WTC11 (cell line): Measurements from ENCODE around the gene PTPRN2.

Experiments used
- ATF2 ChIP-seq: sonication (generic); formaldehyde crosslinking; IDR thresholded peaks from 2 replicates; pipeline ENCODE4 v1.8.1; 2022; ENCODE audit warnings: low read depth, missing genetic modification reagents, borderline replicate concordance
- ATF3 ChIP-seq: sonication (generic); formaldehyde crosslinking; conservative IDR thresholded peaks from 2 replicates; pipeline ENCODE4 v1.8.1; 2022; ENCODE audit warnings: mild to moderate bottlenecking, missing genetic modification reagents
- CTCF ChIP-seq: fragments of 200-600 bp; IDR thresholded peaks from 2 replicates; pipeline ENCODE4 v1.8.0; 2022; ENCODE audit warnings: antibody characterized with exemption
- E2F1 ChIP-seq: sonication (generic); formaldehyde crosslinking; IDR thresholded peaks from 2 replicates; pipeline ENCODE4 v1.8.0; 2022; ENCODE audit warnings: mild to moderate bottlenecking, missing genetic modification reagents
- E2F4 ChIP-seq: sonication (generic); formaldehyde crosslinking; IDR thresholded peaks from 2 replicates; pipeline ENCODE4 v1.8.1; 2022; ENCODE audit warnings: low read depth, mild to moderate bottlenecking, moderate library complexity, missing genetic modification reagents, borderline replicate concordance
- IRF2 ChIP-seq: sonication (generic); formaldehyde crosslinking; IDR thresholded peaks from 2 replicates; pipeline ENCODE4 v1.8.0; 2022; ENCODE audit warnings: low read depth, missing genetic modification reagents, borderline replicate concordance
- MAX ChIP-seq: sonication (generic); formaldehyde crosslinking; IDR thresholded peaks from 2 replicates; pipeline ENCODE4 v1.8.0; 2022; ENCODE audit warnings: mild to moderate bottlenecking, missing genetic modification reagents
- PRDM15 ChIP-seq: sonication (generic); formaldehyde crosslinking; IDR thresholded peaks from 2 replicates; pipeline ENCODE4 v1.8.0; 2022; ENCODE audit warnings: missing genetic modification reagents
- STAT6 ChIP-seq: sonication (generic); formaldehyde crosslinking; conservative IDR thresholded peaks from 2 replicates; pipeline ENCODE4 v1.8.1; 2023; ENCODE audit warnings: mild to moderate bottlenecking, low read depth, missing genetic modification reagents, moderate library complexity
- USF2 ChIP-seq: sonication (generic); formaldehyde crosslinking; IDR thresholded peaks from 2 replicates; pipeline ENCODE4 v1.8.1; 2023; ENCODE audit warnings: mild to moderate bottlenecking, missing genetic modification reagents, moderate library complexity

GRCh38 chr7:158111049-158111751 lies 476.4 kb downstream of the PTPRN2 start:
- TF ChIP-seq ATF3 (CRISPR knock-in tag): no peak
- TF ChIP-seq STAT6 (CRISPR knock-in tag): no peak
- no peak for TF ChIP-seq ATF2 (CRISPR knock-in tag)
- no peak for TF ChIP-seq CTCF
- TF ChIP-seq MAX (CRISPR knock-in tag): no peak
- no peak for TF ChIP-seq E2F1 (CRISPR knock-in tag)
- no peak for TF ChIP-seq PRDM15 (CRISPR knock-in tag)
- TF ChIP-seq IRF2: no peak
- no peak for TF ChIP-seq E2F4 (CRISPR knock-in tag)
- TF ChIP-seq USF2: no peak
